ENCODE data around the gene MRPL28. TPM values are rescaled to one million over a fixed set of nuclear protein-coding genes. Genes with fewer than 3 reads are reported as not detected.
"Not testable (repeated sequence)": the region's sequence is repeated elsewhere in the genome, so short reads cannot be mapped to it uniquely, and the experiment has no call there.

MRPL28 gene
- total and polyA plus RNA-seq, 3 experiments from 2014 or later = 67.8 to 98.0 (median 90.2) TPM

GRCh38 chr16:397135-397661 is 26.9 kb upstream of the MRPL28 start, which contains the start of gene NME4:
TSS of gene NME4 (plus strand) at chr16:397199. CDS start at chr16:397223, 24 bp downstream.
- CTCF ChIA-PET = no interaction called here
- POLR2A ChIA-PET = interaction anchor here (1.2 kb wide), 1 partner anchor 15 kb away, joined by 4 read pairs; no protein-coding TSS in a partner anchor
- Mint-ChIP-seq H3K4me3 (peak within 1 kb of the TSS; percentile 85 to 95 (median 88)), H3K27ac (peak within 1 kb of the TSS; percentile 70 to 97 (median 88)), H3K9me3 (peaks cover 0 to under 1% (median 0%) of the 10 kb centered on the region in 5 donors), H3K27me3 (peaks cover 3 to 6% of the 10 kb centered on the region in 2 donors), H3K36me3 (peaks cover 0 to 2% (median 0%) of the 10 kb centered on the region in 3 donors), H3K4me1 (peaks cover 22 to 39% (median 23%) of the 10 kb centered on the region in 3 donors)
- DNase-seq = peak in 1 of 5 donors; percentile 32
- peak within 1 kb of the TSS; percentile 39 for H3K4me3 ChIP-seq (ENCODE audit: low read length)
- no peaks in the 10 kb centered on the region for H3K9me3 ChIP-seq (ENCODE audit: low read length)
- H3K27ac ChIP-seq (ENCODE audit: low read depth, low read length) = peak within 1 kb of the TSS; percentile 70
- H3K27me3 ChIP-seq (ENCODE audit: insufficient read depth, low read length, poor library complexity, severe bottlenecking) = no peaks in the 10 kb centered on the region
- H3K4me1 ChIP-seq (ENCODE audit: insufficient read depth, low read length) = peaks cover 19% of the 10 kb centered on the region
- H3K36me3 ChIP-seq (ENCODE audit: insufficient read depth, low read length) = no peaks in the 10 kb centered on the region

GRCh38 chr16:396605-397004 is 26.3 kb upstream of the MRPL28 start:
- Histone ChIP-seq H3K27me3 (ENCODE audit: insufficient read depth, low read length, poor library complexity, severe bottlenecking) (no peaks in the 10 kb centered on the region), H3K27ac (ENCODE audit: low read depth, low read length) (peak overlapping the region; percentile 70), H3K4me1 (ENCODE audit: insufficient read depth, low read length) (peaks cover 20% of the 10 kb centered on the region), H3K9me3 (ENCODE audit: low read length) (no peaks in the 10 kb centered on the region), H3K4me3 (ENCODE audit: low read length) (peak overlapping the region; percentile 39), H3K36me3 (ENCODE audit: insufficient read depth, low read length) (no peaks in the 10 kb centered on the region)
- no peak for DNase-seq
- peak overlapping the region; percentile 85 to 95 (median 88) for H3K4me3 Mint-ChIP-seq
- H3K27ac Mint-ChIP-seq = peak overlapping the region; percentile 70 to 97 (median 88)
- peaks cover 0 to 6% (median 5%) of the 10 kb centered on the region in 5 donors for H3K9me3 Mint-ChIP-seq
- peaks cover 3 to 8% of the 10 kb centered on the region in 2 donors for H3K27me3 Mint-ChIP-seq
- POLR2A ChIA-PET = no interaction called here
- H3K4me1 Mint-ChIP-seq = peaks cover 27 to 45% (median 29%) of the 10 kb centered on the region in 3 donors
- CTCF ChIA-PET = no interaction called here
- H3K36me3 Mint-ChIP-seq = peaks cover 0 to 2% (median 0%) of the 10 kb centered on the region in 3 donors

DNA sequence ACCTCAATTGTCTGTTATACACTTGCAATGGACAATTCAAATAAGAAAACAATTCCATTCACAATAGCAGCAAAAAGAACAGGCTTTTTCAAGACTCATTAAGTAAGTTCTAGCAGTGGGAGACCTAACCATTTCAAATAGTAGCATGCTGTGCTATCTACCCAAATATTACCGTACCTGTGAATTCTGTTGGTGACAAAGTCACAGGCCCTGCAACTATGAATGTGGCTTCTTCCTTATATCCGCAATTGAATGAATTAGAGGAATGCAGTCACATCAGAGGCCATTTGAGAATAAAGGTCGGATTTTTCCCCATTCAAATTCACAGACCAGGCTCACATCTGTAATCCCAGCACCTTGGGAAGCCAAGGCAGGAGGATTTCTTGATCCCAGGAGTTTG is 25.9 kb upstream of the MRPL28 start:
- Mint-ChIP-seq H3K36me3 (peaks cover 0 to 2% (median 0%) of the 10 kb centered on the region in 3 donors), H3K4me1 (peaks cover 27 to 45% (median 30%) of the 10 kb centered on the region in 3 donors), H3K27me3 (peaks cover 3 to 8% of the 10 kb centered on the region in 2 donors), H3K9me3 (peaks cover 0 to 6% (median 5%) of the 10 kb centered on the region in 5 donors), H3K4me3 (peak overlapping the region; percentile 85 to 95 (median 88)), H3K27ac (peak overlapping the region in 6 of 8 donors; percentile 21 to 97 (median 85))
- POLR2A ChIA-PET = no interaction called here
- H3K36me3 ChIP-seq (ENCODE audit: insufficient read depth, low read length) = no peaks in the 10 kb centered on the region
- no peaks in the 10 kb centered on the region for H3K27me3 ChIP-seq (ENCODE audit: insufficient read depth, low read length, poor library complexity, severe bottlenecking)
- H3K4me3 ChIP-seq (ENCODE audit: low read length) = peak overlapping the region; percentile 39
- H3K27ac ChIP-seq (ENCODE audit: low read depth, low read length) = peak overlapping the region; percentile 70
- CTCF ChIA-PET = no interaction called here
- no peak for DNase-seq
- H3K9me3 ChIP-seq (ENCODE audit: low read length) = no peaks in the 10 kb centered on the region
- peaks cover 21% of the 10 kb centered on the region for H3K4me1 ChIP-seq (ENCODE audit: insufficient read depth, low read length)

DNA sequence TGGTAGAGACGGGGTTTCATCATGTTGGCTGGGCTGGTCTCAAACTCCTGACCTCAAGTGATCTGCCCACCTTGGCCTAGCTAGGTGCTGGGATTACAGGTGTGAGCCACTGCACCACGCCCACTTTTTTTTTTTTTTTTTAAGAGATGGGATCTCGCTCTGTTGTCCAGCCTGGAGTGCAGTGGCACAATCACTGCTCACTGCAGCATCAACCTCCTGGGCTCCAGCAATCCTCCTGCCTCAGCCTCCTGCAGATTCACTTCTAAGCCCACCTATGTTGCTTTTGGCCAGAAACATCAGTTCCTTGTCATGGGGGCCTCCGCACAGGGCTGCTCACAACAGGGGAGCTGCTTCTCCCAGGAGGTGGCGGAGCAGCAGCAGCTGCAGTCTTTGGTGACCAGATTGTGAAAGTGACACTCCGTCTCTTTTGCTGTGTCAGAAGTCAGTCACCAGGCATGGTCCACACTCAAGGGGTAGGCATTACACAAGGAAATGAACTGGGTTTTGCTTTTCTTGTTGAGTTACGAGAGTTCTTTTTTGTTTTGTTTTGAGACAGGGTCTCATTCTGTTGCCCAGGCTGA is 22.2 kb upstream of the MRPL28 start:
- POLR2A ChIA-PET = no interaction called here
- H3K27ac ChIP-seq (ENCODE audit: low read depth, low read length) = no peak overlapping the region

DNA sequence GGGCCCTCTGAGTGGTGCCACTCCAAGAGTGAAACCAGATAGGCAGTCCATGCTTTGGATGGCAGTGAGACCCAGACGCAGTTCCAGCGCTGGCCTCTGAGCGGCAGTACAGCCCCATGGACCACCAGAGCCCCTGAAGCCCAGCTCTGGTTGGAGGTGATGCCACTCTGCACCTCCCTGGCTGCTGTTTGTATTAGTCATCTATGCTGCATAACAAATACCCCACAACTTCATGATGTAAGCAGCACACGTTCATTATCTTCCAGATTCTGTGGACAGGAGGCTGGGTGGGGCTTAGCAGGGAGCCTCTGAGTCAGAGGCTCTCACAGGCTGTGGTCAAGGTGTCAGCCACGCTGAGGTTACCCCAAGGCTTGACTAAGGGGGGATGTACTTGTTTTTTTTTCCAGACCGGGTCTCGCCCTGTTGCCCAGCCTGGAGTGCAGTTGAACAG is 21.6 kb upstream of the MRPL28 start:
- POLR2A ChIA-PET = interaction anchor here (0.6 kb wide), 1 partner anchor 135 kb away, joined by 3 read pairs; the partner anchor contains the start of gene CAPN15
- Mint-ChIP-seq H3K27ac (peak overlapping the region in 7 of 8 donors; percentile 9 to 94 (median 85)), H3K36me3 (peaks cover 0 to 3% (median 0%) of the 10 kb centered on the region in 3 donors), H3K4me3 (peak overlapping the region in 5 of 7 donors; percentile 16 to 68 (median 44)), H3K27me3 (peaks cover 3 to 8% of the 10 kb centered on the region in 2 donors), H3K9me3 (peaks cover 0 to 8% (median 6%) of the 10 kb centered on the region in 5 donors), H3K4me1 (peaks cover 21 to 27% (median 22%) of the 10 kb centered on the region in 3 donors)
- Histone ChIP-seq H3K36me3 (ENCODE audit: insufficient read depth, low read length) (no peaks in the 10 kb centered on the region), H3K4me3 (ENCODE audit: low read length) (no peak overlapping the region), H3K4me1 (ENCODE audit: insufficient read depth, low read length) (peaks cover 12% of the 10 kb centered on the region), H3K27me3 (ENCODE audit: insufficient read depth, low read length, poor library complexity, severe bottlenecking) (no peaks in the 10 kb centered on the region), H3K9me3 (ENCODE audit: low read length) (no peaks in the 10 kb centered on the region), H3K27ac (ENCODE audit: low read depth, low read length) (no peak overlapping the region)
- CTCF ChIA-PET = interaction anchor here (0.9 to 2.1 kb wide), 6 partner anchors 9 to 37 kb away, joined by 3 to 11 read pairs (median 6); partner anchors contain the start of genes DECR2 and RAB11FIP3
- peak; percentile 66 to 87 (median 72) for DNase-seq

More for the DNA sequence above, 22.2 kb upstream of the MRPL28 start:
- Histone ChIP-seq H3K36me3 (ENCODE audit: insufficient read depth, low read length) (no peaks in the 10 kb centered on the region), H3K27me3 (ENCODE audit: insufficient read depth, low read length, poor library complexity, severe bottlenecking) (no peaks in the 10 kb centered on the region), H3K4me3 (ENCODE audit: low read length) (no peak overlapping the region), H3K9me3 (ENCODE audit: low read length) (no peaks in the 10 kb centered on the region), H3K4me1 (ENCODE audit: insufficient read depth, low read length) (peaks cover 12% of the 10 kb centered on the region)
- peaks cover 0 to 8% (median 6%) of the 10 kb centered on the region in 5 donors for H3K9me3 Mint-ChIP-seq
- CTCF ChIA-PET = interaction anchor here (0.8 to 2.1 kb wide), 7 partner anchors 8 to 36 kb away, joined by 3 to 11 read pairs (median 4); partner anchors contain the start of genes DECR2 and RAB11FIP3
- H3K4me1 Mint-ChIP-seq = peaks cover 22 to 27% (median 22%) of the 10 kb centered on the region in 3 donors
- peak overlapping the region in 5 of 7 donors; percentile 25 to 68 (median 46) for H3K4me3 Mint-ChIP-seq
- peak overlapping the region in 7 of 8 donors; percentile 9 to 94 (median 85) for H3K27ac Mint-ChIP-seq
- peak in 1 of 5 donors; percentile 32 for DNase-seq
- peaks cover 0 to 3% (median 0%) of the 10 kb centered on the region in 3 donors for H3K36me3 Mint-ChIP-seq
- H3K27me3 Mint-ChIP-seq = peaks cover 3 to 8% of the 10 kb centered on the region in 2 donors

DNA sequence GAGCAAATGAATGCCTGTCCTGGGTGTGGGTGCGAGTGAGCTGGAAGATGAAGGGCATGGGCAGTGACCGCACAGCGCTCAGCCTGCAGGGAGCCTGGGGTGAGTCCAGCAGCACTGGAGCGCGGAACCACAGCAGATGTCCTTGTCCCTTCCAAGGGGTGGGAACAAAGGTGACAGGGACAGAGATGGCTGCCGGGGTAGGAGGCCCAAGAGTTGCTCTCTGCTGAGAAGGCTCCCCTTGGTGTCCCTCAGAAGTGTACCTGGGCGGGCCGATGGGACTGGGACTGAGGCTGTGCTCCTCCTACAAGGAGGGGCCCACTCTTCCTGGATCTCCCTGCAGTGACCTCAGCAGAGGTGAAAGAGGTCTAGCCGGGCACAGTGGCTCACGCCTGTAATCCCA is 19.0 kb upstream of the MRPL28 start:
- ChIA-PET POLR2A (no interaction called here), CTCF (no interaction called here)
- peaks cover 0 to 3% of the 10 kb centered on the region in 2 donors for H3K27me3 Mint-ChIP-seq
- H3K4me3 Mint-ChIP-seq = no peak overlapping the region
- H3K27ac Mint-ChIP-seq = peak overlapping the region in 1 of 8 donors; percentile 9
- no peak for DNase-seq
- Histone ChIP-seq H3K4me3 (ENCODE audit: low read length) (no peak overlapping the region), H3K27me3 (ENCODE audit: insufficient read depth, low read length, poor library complexity, severe bottlenecking) (no peaks in the 10 kb centered on the region), H3K4me1 (ENCODE audit: insufficient read depth, low read length) (peaks cover 5% of the 10 kb centered on the region), H3K36me3 (ENCODE audit: insufficient read depth, low read length) (no peaks in the 10 kb centered on the region), H3K9me3 (ENCODE audit: low read length) (no peaks in the 10 kb centered on the region), H3K27ac (ENCODE audit: low read depth, low read length) (no peak overlapping the region)
- peaks cover 12 to 17% (median 13%) of the 10 kb centered on the region in 3 donors for H3K4me1 Mint-ChIP-seq
- peaks cover 0 to 8% (median 6%) of the 10 kb centered on the region in 5 donors for H3K9me3 Mint-ChIP-seq
- H3K36me3 Mint-ChIP-seq = peaks cover 0 to 3% (median 0%) of the 10 kb centered on the region in 3 donors

GRCh38 chr16:387761-388666 is 17.7 kb upstream of the MRPL28 start:
- H3K9me3 ChIP-seq (ENCODE audit: low read length); H3K27me3 Mint-ChIP-seq; H3K9me3 Mint-ChIP-seq; H3K36me3 Mint-ChIP-seq; H3K27ac Mint-ChIP-seq; H3K4me3 ChIP-seq (ENCODE audit: low read length); H3K27me3 ChIP-seq (ENCODE audit: insufficient read depth, low read length, poor library complexity, severe bottlenecking); POLR2A ChIA-PET; DNase-seq; H3K36me3 ChIP-seq (ENCODE audit: insufficient read depth, low read length); CTCF ChIA-PET: not testable (repeated sequence)
- Mint-ChIP-seq H3K4me1 (peaks cover 19 to 27% (median 20%) of the 10 kb centered on the region in 3 donors), H3K4me3 (peak overlapping the region in 1 of 7 donors; percentile 18)
- H3K27ac ChIP-seq (ENCODE audit: low read depth, low read length) = peak overlapping the region; percentile 9
- peaks cover 16% of the 10 kb centered on the region for H3K4me1 ChIP-seq (ENCODE audit: insufficient read depth, low read length)

All from CD8-positive, alpha-beta memory T cell (primary cell).